Skin of body (tissue), 1 donor: ENCODE results near the gene LOC101059915.
"Not testable (repeated sequence)": the region's sequence is repeated elsewhere in the genome, so short reads cannot be mapped to it uniquely, and the experiment has no call there.

ENCODE experiments used
- DNase-seq: peaks from one replicate; lab custom pipeline; 2025; lab: John Stamatoyannopoulos, UW

LOC101059915 gene

GRCh38 chrX:71671938-71672337 lies 4.6 kb downstream of the LOC101059915 start:
- no peak for DNase-seq

DNA sequence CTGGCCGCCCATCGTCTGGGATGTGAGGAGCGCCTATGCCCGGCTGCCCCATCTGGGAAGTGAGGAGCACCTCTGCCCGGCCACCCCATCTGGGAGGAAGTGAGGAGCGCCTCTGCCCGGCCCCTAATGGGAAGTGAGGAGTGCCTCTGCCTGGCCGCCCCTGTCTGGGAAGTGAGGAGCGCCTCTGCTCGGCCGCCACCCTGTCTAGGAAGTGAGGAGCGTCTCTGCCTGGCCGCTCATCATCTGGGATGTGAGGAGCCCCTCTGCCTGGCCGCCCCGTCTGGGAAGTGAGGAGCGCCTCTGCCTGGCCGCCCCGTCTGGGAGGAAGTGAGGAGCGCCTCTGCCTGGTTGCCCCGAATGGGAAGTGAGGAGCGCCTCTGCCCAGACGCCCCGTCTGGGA lies 8.3 kb downstream of the LOC101059915 start:
- DNase-seq = not testable (repeated sequence)

DNA sequence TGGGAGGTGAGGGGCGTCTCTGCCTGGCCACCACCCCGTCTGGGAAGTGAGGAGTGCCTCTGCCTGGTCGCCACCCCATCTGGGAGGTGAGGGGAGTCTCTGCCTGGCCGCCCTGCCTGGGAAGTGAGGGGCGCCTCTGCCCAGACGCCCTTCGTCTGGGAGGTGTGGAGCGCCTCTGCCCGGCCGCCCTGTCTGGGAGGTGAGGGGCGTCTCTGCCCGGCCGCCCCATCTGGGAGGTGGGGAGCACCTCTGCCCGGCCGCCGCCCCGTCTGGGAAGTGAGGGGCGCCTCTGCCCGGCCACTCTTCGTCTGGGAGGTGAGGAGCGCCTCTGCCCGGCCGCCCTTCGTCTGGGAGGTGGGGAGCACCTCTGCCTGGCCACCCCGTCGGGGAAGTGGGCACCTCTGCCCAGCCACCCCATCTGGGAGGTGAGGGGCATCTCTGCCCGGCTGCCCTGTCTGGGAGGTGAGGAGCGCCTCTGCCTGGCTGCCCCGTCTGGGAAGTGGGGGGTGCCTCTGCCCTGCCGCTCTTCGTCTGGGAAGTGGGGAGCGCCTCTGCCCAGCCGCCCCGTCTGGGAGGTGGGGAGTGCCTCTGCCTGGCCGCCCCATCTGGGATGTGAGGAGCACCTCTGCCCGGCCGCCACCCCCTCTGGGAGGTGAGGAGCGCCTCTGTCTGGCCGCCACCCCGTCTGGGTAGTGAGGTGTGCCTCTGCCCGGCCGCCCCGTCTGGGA lies 8.9 kb downstream of the LOC101059915 start:
- DNase-seq = not testable (repeated sequence)

GRCh38 chrX:71677195-71677594 lies 9.8 kb downstream of the LOC101059915 start:
- DNase-seq = not testable (repeated sequence)

GRCh38 chrX:71679575-71680207 lies 12.3 kb downstream of the LOC101059915 start:
- no peak for DNase-seq

DNA sequence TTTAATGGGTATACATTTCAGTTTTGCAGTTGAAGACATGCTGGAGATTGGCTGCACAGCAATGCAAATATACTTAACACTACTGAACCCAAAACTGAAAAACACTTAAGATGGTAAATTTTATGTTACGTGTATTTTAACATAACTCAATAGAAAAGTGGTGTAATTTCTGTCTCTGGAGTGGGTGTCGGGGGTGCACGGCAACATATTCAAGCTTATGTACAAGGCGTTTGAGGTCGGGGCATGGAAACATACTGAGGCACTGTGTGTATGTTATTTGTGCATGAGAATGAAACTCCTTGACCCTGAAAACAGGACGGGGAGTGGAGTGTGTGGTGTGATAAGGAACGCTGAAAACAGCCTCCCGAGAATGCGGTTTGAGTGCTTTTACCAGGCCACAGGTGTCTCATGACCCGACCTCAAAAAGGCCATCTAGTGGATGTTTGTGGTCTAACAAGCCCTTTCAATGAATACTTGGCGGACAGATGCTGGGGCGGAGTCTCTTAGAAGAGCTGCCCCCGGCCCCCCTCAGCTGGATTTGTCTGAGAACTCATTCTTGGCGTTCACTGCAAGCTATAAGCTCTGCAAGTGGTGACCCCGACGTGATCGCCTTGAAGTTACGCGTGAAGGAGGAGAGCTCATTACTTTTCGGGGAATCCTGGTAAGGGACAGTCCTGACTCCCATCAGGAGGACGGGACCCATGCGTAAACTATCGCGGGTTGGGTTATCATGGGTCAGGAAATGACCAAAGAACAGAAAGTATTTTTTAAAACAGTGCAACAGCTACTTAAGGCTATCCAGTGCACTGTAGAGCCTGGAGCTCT lies 29.5 kb downstream of the LOC101059915 start:
- DNase-seq = not testable (repeated sequence)

GRCh38 chrX:71697466-71698298 lies 30.3 kb downstream of the LOC101059915 start:
- DNase-seq = not testable (repeated sequence)

- DNase-seq = not testable (repeated sequence)
Observed at GRCh38 chrX:71698299-71699022, 31.1 kb downstream of the LOC101059915 start.

DNA sequence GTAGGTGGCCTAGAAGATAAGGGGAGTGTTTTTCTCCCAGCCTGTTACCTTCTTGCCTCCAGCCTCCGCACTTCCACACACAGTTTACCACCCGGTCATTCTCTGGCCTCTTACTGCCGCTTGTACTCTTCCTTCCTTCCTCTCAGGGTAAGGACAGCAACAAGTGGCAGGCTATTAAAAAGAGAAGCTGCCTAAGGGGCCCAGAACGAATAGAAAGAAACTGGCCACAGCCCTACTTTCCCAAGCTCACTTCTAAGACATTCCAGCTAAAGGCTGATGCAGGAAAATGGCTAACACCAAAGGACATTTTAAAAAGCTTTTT lies 31.6 kb downstream of the LOC101059915 start:
- not testable (repeated sequence) for DNase-seq

DNA sequence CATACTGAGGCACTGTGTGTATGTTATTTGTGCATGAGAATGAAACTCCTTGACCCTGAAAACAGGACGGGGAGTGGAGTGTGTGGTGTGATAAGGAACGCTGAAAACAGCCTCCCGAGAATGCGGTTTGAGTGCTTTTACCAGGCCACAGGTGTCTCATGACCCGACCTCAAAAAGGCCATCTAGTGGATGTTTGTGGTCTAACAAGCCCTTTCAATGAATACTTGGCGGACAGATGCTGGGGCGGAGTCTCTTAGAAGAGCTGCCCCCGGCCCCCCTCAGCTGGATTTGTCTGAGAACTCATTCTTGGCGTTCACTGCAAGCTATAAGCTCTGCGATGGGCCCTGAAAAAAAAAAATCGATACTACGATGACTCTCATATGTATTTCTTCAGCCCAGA lies 35.5 kb downstream of the LOC101059915 start:
- DNase-seq = not testable (repeated sequence)

- DNase-seq = not testable (repeated sequence)
Observed at GRCh38 chrX:71714064-71714463, 46.7 kb downstream of the LOC101059915 start.

GRCh38 chrX:71715551-71715950 lies 48.2 kb downstream of the LOC101059915 start:
- DNase-seq = not testable (repeated sequence)

DNA sequence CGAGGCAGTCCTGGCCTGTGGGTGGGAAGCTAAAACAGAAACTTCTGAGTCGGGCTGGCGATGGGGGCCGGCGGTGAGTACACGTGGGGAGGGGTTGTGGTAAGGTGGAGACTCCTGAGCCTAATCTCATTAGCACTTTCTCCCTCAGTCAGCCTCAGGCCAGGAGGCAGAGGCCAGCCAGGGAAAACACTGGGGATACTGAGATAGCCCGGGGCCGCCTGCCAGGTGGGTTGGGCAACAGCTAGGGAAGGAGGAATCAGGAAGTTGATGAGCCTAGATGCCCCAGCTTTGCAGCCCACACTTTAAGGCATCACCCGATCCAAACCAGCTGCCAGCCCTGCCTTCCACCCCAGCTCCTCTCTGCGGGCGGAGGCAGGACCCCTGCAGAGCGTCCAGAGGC lies 49.0 kb downstream of the LOC101059915 start:
- not testable (repeated sequence) for DNase-seq

- not testable (repeated sequence) for DNase-seq
Observed at GRCh38 chrX:71718185-71718584, 50.8 kb downstream of the LOC101059915 start, which contains the start of gene CXorf49. TSS of gene CXorf49 (minus strand) at chrX:71718285. CDS start at chrX:71718151, 134 bp downstream.

- not testable (repeated sequence) for DNase-seq
Observed at GRCh38 chrX:71719195-71719594, 51.8 kb downstream of the LOC101059915 start.

DNA sequence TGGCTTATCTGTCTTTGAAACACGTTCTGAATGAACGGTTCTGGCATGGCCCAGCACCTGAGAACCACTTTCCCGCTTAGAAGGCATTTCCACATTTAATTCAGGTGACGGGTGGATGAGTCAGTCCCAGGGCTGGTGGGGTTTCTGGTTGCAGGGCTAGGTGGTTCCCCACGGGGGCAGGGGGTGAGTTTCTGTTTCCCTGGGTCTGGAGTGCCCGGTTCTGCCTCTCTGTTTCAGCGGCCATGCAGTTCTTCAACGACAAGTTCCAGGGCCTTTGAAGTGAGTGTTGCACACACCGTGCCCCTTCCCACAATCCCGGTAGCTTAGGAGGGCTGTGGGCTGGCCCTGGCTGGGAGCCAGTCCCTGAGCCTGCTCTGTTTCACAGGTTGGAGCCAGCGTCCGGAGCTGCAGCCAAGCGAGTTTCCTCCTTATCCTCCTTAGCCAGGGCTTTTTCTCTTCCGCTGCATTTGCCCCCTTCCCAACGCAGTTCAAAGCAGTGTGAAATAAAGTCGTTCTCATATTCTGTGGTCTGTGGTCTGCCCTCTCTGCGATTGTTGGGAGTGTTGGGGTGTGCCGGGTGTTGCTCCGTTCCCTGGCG lies 53.0 kb downstream of the LOC101059915 start:
- DNase-seq = not testable (repeated sequence)
